KMS-11 (cell line): Measurements from ENCODE around the gene CD47.

Experiments
- H2AFZ ChIP-seq: fragments of 200-600 bp; sonication (generic); 2 replicates; pipeline ENCODE4 v1.6.1; 2016; ENCODE audit warnings: antibody characterized with exemption, mixed run types, low read depth
- H3K27ac ChIP-seq: fragments of 200-600 bp; sonication (generic); 2 replicates; pipeline ENCODE4 v1.6.1; 2016; ENCODE audit warnings: mild to moderate bottlenecking, mixed run types
- H3K27me3 ChIP-seq: fragments of 200-600 bp; sonication (generic); 2 replicates; pipeline ENCODE4 v1.6.1; 2017; ENCODE audit warnings: mild to moderate bottlenecking, low read depth, mixed run types, moderate library complexity; ENCODE audit not compliant: insufficient read depth
- H3K36me3 ChIP-seq: fragments of 200-600 bp; sonication (generic); 2 replicates; pipeline ENCODE4 v1.6.1; 2017; ENCODE audit warnings: mild to moderate bottlenecking, mixed run types; ENCODE audit not compliant: insufficient read depth
- H3K4me1 ChIP-seq: fragments of 200-600 bp; sonication (generic); 2 replicates; pipeline ENCODE4 v1.6.1; 2016; ENCODE audit warnings: mild to moderate bottlenecking, low read depth, mixed run types; ENCODE audit not compliant: poor library complexity, severe bottlenecking
- H3K4me2 ChIP-seq: fragments of 200-600 bp; sonication (generic); 2 replicates; pipeline ENCODE4 v1.7.0; 2016; ENCODE audit warnings: mild to moderate bottlenecking, mixed run types
- H3K4me3 ChIP-seq: fragments of 200-600 bp; sonication (generic); IDR thresholded peaks from 2 replicates; pipeline ENCODE4 v1.6.1; 2017; ENCODE audit warnings: low read depth, low read length, mixed read lengths; ENCODE audit not compliant: insufficient read depth
- H3K79me2 ChIP-seq: fragments of 200-600 bp; sonication (generic); 2 replicates; pipeline ENCODE4 v1.6.1; 2016; ENCODE audit warnings: low read depth, mixed run types; ENCODE audit not compliant: insufficient read depth
- H3K9ac ChIP-seq: fragments of 200-600 bp; sonication (generic); 2 replicates; pipeline ENCODE4 v1.6.1; 2016; ENCODE audit warnings: mild to moderate bottlenecking, mixed run types
- H4K20me1 ChIP-seq: fragments of 200-600 bp; sonication (generic); 2 replicates; pipeline ENCODE4 v1.6.1; 2016; ENCODE audit warnings: mild to moderate bottlenecking, mixed run types; ENCODE audit not compliant: insufficient read depth
- TF ChIP-seq, protein P1 (sequence below): fragments of 200-600 bp; sonication (generic); conservative IDR thresholded peaks from 2 replicates; pipeline ENCODE4 v1.6.1; 2017; ENCODE audit warnings: low read depth, mild to moderate bottlenecking, antibody characterized with exemption, low read length, moderate library complexity, mixed read lengths

Gene CD47

DNA sequence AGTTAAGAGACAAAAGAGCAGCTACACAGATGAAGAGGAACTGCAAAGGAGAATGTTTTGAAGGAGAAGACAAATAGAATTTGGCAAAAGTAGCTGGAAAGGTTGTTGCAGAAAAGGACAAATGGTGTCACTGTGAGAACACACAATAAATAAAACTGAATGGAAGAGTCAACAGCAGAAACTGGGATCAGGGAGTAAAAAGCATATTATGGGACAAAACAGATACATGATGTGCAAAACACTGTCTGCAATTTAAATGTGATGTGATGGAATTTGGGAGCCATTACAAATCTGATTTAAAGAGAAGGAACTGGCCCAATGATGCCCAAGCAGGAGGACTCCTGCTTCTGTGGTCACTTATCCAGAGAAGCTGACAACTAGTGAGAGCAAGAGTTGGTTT lies 46.1 kb downstream of the CD47 start:
- no peaks in the 10 kb centered on the region for H3K27me3 ChIP-seq
- TF ChIP-seq, protein P1, sequence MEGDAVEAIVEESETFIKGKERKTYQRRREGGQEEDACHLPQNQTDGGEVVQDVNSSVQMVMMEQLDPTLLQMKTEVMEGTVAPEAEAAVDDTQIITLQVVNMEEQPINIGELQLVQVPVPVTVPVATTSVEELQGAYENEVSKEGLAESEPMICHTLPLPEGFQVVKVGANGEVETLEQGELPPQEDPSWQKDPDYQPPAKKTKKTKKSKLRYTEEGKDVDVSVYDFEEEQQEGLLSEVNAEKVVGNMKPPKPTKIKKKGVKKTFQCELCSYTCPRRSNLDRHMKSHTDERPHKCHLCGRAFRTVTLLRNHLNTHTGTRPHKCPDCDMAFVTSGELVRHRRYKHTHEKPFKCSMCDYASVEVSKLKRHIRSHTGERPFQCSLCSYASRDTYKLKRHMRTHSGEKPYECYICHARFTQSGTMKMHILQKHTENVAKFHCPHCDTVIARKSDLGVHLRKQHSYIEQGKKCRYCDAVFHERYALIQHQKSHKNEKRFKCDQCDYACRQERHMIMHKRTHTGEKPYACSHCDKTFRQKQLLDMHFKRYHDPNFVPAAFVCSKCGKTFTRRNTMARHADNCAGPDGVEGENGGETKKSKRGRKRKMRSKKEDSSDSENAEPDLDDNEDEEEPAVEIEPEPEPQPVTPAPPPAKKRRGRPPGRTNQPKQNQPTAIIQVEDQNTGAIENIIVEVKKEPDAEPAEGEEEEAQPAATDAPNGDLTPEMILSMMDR = no peak
- no peaks in the 10 kb centered on the region for H3K79me2 ChIP-seq
- H3K4me1 ChIP-seq = no peaks in the 10 kb centered on the region
- no peak overlapping the region for H3K27ac ChIP-seq
- H4K20me1 ChIP-seq = no peaks in the 10 kb centered on the region
- no peak overlapping the region for H3K9ac ChIP-seq
- no peak overlapping the region for H3K4me2 ChIP-seq
- no peak overlapping the region for H3K4me3 ChIP-seq
- H3K36me3 ChIP-seq = no peaks in the 10 kb centered on the region
- H2AFZ ChIP-seq = no peak overlapping the region

DNA sequence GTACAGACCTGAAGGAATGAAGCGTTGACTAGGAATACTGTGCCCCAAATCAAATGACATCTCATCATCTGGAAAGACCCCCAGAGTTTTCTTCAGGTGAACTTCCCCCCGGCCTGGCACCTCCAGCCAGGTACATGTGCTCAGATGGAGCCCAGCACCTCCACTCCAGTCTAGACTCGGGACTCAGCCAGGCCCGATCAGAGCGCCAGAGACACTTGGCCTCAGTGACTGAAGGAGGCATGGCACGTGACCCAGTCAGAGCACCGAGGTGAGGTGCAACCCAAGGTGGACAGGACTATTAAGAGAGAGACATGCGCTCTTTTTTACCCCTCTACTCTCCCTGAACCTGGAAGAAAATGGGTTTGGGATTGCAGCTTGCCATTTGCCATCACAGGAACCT lies 48.5 kb downstream of the CD47 start:
- no peaks in the 10 kb centered on the region for H3K27me3 ChIP-seq
- H3K4me3 ChIP-seq = no peak overlapping the region
- TF ChIP-seq, protein P1 = no peak
- H3K9ac ChIP-seq = no peak overlapping the region
- no peaks in the 10 kb centered on the region for H4K20me1 ChIP-seq
- no peak overlapping the region for H3K4me2 ChIP-seq
- H2AFZ ChIP-seq = no peak overlapping the region
- H3K27ac ChIP-seq = no peak overlapping the region
- no peaks in the 10 kb centered on the region for H3K36me3 ChIP-seq
- H3K4me1 ChIP-seq = no peaks in the 10 kb centered on the region
- H3K79me2 ChIP-seq = no peaks in the 10 kb centered on the region

DNA sequence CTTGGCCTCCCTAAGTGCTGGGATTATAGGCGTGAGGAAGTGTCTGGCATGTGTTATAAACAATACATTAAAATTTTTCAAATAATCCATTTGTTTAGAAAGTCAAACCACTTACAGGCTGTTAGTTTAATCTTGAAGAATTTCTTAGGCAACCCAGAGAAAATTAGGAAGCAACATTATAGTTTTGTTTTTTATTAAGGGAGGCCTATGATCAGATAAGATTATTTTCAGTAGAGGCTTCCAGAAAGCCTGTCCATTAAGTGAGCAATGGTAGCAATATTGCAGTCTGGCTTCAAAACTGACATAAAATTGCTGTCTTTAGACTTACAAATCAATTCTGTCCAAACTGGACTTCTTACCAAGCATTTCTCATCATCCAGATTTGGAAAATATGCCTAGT lies 49.6 kb downstream of the CD47 start:
- TF ChIP-seq, protein P1 = no peak
- Histone ChIP-seq H2AFZ (no peak overlapping the region), H3K9ac (no peak overlapping the region), H3K79me2 (no peaks in the 10 kb centered on the region), H3K27me3 (no peaks in the 10 kb centered on the region), H3K36me3 (no peaks in the 10 kb centered on the region), H4K20me1 (no peaks in the 10 kb centered on the region), H3K4me1 (no peaks in the 10 kb centered on the region), H3K4me2 (no peak overlapping the region), H3K4me3 (no peak overlapping the region), H3K27ac (no peak overlapping the region)

DNA sequence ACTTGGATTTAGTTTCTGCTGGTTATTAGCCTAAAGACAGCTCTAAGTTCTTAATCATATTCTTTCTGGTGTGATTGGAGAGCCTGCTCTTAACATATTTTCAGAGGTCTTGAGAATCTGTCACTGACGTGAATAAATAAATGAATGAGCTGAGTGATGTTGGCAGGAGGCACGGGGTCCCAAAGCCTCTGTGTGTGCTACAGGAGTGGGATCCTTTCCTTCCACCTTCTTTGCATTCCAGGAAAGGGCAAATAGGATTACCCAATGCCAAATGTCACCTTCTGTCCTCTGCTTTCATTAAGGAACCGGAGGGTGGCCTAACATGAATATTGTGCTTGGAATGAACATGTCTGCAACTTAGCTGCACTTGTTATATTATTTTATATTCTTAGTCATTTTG lies 53.1 kb downstream of the CD47 start:
- H3K36me3 ChIP-seq = no peaks in the 10 kb centered on the region
- H4K20me1 ChIP-seq = no peaks in the 10 kb centered on the region
- no peaks in the 10 kb centered on the region for H3K79me2 ChIP-seq
- H3K4me1 ChIP-seq = no peaks in the 10 kb centered on the region
- no peak overlapping the region for H3K4me2 ChIP-seq
- H2AFZ ChIP-seq = no peak overlapping the region
- H3K27me3 ChIP-seq = no peaks in the 10 kb centered on the region
- H3K27ac ChIP-seq = no peak overlapping the region
- H3K9ac ChIP-seq = no peak overlapping the region
- TF ChIP-seq, protein P1 = no peak
- H3K4me3 ChIP-seq = no peak overlapping the region
